Stimulated activated CD8-positive, alpha-beta memory T cell treated with anti-CD3 and anti-CD28 coated beads, Interleukin-4, amount 100 ng/mL, for 48 hours (primary cell): ENCODE measurements around the gene SLC25A48.
A peak's percentile ranks its signal among the peaks of the same experiment; 100 is the strongest.

ENCODE experiments used
- DNase-seq: peaks from one replicate; pipeline ENCODE4 v3.0.0-alpha.2; 2020

The SLC25A48 gene

DNA sequence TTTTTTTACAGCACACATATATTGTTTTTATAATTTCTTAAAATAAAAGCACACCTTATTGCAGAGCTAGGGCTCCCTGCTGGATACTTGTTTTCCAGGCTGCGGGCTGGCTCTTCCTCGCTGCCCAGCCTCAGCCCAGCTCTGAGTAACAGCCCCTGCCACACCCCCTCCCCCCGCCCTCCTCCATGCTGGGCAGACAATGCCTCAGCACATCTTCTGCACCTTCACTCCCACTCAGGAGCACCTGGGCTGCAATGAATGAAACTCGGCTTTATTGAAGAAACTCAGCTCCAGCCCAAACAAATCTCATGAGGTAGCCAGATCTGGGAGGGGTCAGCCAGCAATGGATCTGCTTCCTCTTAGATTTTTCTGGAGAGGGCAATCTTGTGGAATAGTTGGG, 51.7 kb downstream of the SLC25A48 start:
- no peak for DNase-seq

- DNase-seq: peak; percentile 76
Measured at GRCh38 chr5:135887447-135887864, 53.0 kb downstream of the SLC25A48 start.

DNA sequence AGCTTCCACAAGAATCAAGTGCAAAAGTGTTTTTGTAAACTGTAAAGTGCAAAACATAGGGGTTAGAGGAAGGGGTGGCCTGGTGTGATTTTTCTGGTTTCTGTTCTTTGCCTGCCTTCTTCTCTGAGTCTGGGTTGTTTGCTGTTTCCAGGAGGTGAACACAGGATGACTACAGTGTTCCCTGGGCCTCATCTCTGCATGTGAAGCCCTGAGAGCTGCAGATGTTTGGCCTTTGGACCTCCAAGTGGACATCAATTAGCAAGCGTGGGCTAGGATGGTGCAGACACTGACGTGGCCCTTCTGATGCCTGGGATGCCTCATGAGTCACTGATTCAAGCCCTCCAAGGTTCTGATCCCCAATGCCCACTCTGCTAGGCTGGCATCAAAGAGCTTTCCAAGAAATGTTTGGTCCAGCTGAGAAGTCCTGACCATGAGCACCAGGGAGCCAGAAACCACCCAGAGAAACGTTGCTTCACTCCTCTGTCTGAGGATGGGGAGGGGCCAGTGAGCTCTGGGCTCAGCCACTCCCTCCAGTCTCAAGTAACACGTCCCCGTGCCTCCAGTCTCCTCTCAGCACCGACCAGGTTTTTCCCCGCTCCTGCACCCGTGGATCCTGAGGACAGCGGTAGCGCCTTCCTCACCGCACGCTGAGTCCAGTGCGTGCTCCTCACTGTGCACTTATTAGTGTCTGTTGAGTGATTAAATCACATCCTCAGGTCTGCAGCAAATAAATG, 53.6 kb downstream of the SLC25A48 start:
- no peak for DNase-seq

- no peak for DNase-seq
Measured at GRCh38 chr5:135890296-135890695, 55.8 kb downstream of the SLC25A48 start.

GRCh38 chr5:135890867-135891266, 56.4 kb downstream of the SLC25A48 start:
- DNase-seq: peak; percentile 73

DNA sequence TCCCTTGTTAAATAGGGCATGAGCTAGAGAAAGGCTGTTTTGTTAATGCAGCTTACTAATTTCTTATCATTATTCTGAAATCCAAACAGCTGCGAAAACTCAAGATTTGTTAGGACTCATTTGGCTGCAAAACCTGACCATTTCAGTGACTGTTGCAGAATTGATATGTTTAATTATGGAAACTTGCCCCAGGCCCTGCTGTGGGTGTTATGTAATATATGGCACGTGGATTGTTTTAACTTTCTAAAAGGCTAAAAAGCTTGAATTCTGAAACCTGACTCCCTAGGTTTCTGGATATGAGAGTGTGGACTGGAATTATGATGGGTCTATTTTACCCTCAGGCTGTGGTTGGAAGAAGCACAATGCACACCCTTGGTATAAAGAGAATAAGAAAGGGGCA, 56.8 kb downstream of the SLC25A48 start:
- DNase-seq: no peak

GRCh38 chr5:135891791-135892190, 57.3 kb downstream of the SLC25A48 start:
- DNase-seq: no peak

DNA sequence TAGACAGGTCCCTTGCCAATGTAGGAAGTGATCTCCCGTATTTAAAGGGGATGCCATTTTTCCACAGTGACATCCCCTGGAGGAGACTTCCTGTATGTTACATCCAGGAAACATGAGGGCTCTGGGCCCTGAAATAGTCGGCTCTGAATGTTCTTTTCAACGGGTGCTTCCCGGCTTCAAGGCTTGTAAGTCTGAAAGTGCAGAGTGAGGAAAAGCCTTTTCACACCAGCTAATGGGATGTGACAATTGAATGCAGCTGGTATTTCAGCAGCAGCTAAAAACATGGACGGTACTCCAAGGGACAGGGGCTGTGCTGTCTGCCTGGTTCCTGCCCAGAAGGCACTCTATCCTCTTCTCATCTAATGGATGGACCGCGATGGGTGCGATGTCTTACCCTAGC, 59.8 kb downstream of the SLC25A48 start:
- DNase-seq: no peak

DNA sequence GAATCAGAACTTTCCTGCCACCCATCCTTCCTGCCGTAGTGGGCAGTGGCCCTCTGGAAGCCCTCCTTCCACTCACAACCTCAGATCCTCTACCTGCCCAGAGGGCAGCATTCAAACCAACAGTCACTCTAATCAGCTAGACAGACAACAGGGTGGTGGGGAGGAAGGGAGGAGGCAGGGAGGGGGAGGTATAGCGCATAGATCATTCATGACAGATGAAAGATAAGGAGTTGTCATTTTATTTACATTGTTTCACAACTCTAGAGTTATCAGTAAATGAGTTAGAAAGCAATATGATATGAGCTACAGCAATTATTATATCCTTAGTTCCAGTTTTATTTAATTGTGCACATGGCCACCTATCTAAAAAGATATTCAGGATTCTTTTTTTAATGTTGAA, 60.3 kb downstream of the SLC25A48 start:
- no peak for DNase-seq

- no peak for DNase-seq
Measured at GRCh38 chr5:135895474-135896006, 61.1 kb downstream of the SLC25A48 start, which contains the start of gene IL9. IL9 (minus strand) TSS chr5:135895841; CDS start chr5:135895816, 25 bp downstream.

- no peak for DNase-seq
Measured at GRCh38 chr5:135898651-135899050, 64.2 kb downstream of the SLC25A48 start.

GRCh38 chr5:135900276-135900675, 65.8 kb downstream of the SLC25A48 start:
- no peak for DNase-seq

GRCh38 chr5:135901633-135902032, 67.2 kb downstream of the SLC25A48 start:
- no peak for DNase-seq

- DNase-seq: no peak
Measured at GRCh38 chr5:135905144-135905543, 70.7 kb downstream of the SLC25A48 start.

GRCh38 chr5:135913713-135914626, 79.5 kb downstream of the SLC25A48 start:
- no peak for DNase-seq

DNA sequence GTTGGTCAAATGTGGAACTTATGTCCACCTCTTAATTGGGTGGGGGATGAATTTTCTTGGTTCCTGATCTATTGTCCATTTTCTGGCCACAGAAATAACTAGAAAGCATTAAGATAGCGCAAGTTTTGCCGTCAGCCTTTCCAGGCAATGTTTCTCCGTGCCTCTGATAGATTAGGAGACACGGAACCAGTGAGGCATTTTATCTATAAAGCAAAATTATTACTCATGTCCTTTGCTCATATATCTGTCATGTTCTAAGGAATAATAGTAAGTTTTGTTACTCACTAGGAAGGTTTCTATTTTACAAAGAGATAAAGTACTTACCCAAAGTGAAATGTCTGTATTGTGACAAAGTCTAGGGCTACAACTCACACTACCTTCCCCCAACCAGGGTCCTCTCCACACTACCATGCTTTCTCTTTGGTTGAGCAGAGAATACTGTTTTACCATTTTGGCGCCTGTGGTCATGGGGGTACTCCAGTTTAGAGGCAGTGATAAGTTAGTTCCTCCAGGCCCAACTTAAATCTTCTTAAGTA, 81.1 kb downstream of the SLC25A48 start:
- DNase-seq: no peak

GRCh38 chr5:135916638-135917263, 82.3 kb downstream of the SLC25A48 start:
- DNase-seq: no peak

- no peak for DNase-seq
Measured at GRCh38 chr5:135920199-135920598, 85.7 kb downstream of the SLC25A48 start.

GRCh38 chr5:135921388-135921787, 86.9 kb downstream of the SLC25A48 start:
- no peak for DNase-seq

DNA sequence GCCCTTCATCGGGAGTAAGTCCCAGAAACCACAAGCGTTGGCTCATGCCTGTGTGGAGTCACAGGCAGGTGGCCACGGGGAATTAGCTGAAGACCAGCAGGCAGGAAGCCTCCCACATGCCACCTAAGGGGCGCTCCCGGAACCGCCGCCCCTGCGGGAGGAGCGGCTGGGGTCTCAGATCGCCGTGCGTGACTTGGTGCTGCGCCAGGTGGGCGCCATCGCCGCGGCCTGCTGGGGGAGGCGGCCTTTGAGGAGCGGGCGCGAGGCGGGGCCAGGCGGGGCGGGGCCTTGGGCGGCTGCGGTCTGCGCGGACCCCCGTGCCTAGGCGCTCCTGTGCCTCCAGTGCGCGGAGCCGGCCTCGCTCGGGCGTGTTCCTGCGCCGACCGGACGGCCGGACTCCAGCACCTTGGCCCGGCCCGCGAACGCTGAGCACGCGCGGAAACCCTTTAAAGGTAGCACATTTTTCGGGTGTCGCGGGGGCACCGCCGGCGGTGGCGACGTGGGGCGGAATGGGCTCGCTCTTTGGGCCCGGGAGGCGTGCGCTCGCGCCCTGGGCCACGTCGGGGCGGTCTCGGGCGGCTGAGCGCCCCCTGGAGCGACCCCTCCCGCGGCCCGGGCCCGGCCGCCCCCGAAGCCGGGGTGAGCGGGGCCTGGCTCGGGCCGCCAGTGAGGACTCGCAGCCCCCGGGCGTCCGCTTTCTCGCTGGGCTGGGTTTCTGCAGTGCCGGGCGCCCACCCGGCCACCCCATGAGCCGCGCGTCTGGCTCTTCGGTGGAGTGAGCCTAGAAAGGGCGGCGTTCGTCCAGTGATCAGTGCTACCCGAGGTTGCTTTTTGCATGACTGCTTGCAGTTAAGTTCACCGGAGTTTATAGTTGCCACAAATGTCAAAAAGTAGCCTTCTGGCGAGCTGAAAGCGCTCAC, 95.8 kb downstream of the SLC25A48 start:
- no peak for DNase-seq

DNA sequence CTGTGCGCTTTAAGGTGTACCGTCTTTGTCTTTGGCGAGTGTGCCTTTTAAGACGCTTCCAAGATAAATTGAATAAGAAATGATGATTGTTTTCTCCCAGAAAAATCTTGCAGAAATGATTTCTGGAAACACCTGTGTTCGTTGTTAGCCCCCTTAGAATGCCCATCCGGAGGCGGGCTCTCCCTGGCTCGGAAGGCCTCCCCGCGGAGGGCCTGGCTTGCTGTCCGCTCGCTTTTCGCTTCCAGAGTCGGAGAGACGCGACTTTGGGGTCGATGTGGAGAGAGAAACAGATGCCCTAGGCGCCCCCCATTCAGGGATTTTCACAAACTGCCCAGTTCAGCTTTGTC, 96.5 kb downstream of the SLC25A48 start:
- DNase-seq: no peak

DNA sequence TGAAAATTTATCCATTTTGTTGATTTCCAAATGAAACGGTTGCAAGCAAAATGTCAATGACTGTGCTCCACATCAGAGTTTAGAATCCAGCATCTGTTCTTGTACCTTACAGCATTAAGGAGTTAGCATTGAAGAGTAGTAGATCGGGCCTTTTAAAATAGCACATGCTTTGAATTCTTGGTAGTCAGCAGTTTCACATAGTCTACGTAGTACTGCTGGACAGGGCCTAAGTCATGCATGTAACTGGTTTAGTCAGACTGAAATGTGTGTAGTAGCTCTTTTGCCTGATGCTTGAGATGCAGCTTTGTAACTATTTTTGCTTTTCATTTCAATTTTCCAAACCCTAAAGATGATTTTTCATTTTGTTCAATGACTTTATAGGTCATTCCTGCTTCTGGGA, 100.5 kb downstream of the SLC25A48 start:
- DNase-seq: no peak
